SK-N-SH treated with all-trans-retinoic acid at 6 μM for 48 hours (cell line): ENCODE results near the gene TLNRD1.

Experiments
- ARNTL ChIP-seq: fragments of 450-650 bp; formaldehyde crosslinking; IDR thresholded peaks from 2 replicates; pipeline ENCODE4 v1.5.0; 2020; ENCODE audit warnings: low read depth, mild to moderate bottlenecking, moderate library complexity, borderline replicate concordance
- BACH2 ChIP-seq: fragments of 250-450 bp; sonication (Bioruptor Pico); IDR thresholded peaks from 2 replicates; pipeline ENCODE4 v1.9.0; 2021; ENCODE audit warnings: mild to moderate bottlenecking, borderline replicate concordance
- CSDC2 ChIP-seq: fragments of 250-450 bp; sonication (Bioruptor Pico); IDR thresholded peaks from 2 replicates; pipeline ENCODE4 v1.5.0; 2020; ENCODE audit warnings: mild to moderate bottlenecking, moderate library complexity
- PATZ1 ChIP-seq: fragments of 250-450 bp; sonication (Bioruptor Pico); IDR thresholded peaks from 2 replicates; pipeline ENCODE4 v1.8.0; 2020; ENCODE audit warnings: mild to moderate bottlenecking, moderate library complexity, borderline replicate concordance
- TSHZ2 ChIP-seq: fragments of 250-450 bp; sonication (Bioruptor Pico); IDR thresholded peaks from 2 replicates; pipeline ENCODE4 v1.5.0; 2020; ENCODE audit warnings: mild to moderate bottlenecking, moderate library complexity
- ZFP3 ChIP-seq: fragments of 250-450 bp; sonication (Bioruptor Pico); IDR thresholded peaks from 2 replicates; pipeline ENCODE4 v1.5.0; 2020; ENCODE audit warnings: mild to moderate bottlenecking, moderate library complexity

- no peak for TF ChIP-seq BACH2 (CRISPR knock-in tag)
- TF ChIP-seq PATZ1 = no peak
- no peak for TF ChIP-seq ARNTL (CRISPR knock-in tag)
- TF ChIP-seq TSHZ2 = no peak
- TF ChIP-seq ZFP3 (CRISPR knock-in tag) = no peak
- TF ChIP-seq CSDC2 (CRISPR knock-in tag) = no peak
Measured at GRCh38 chr15:81043281-81043934, 42.7 kb downstream of the TLNRD1 start.
